B cell (primary cell): Measurements from ENCODE around the gene DAB1. TPM values are rescaled to one million over a fixed set of nuclear protein-coding genes. Genes with fewer than 3 reads are reported as not detected.

Source experiments
- ATAC-seq: fragments of 200-7000 bp; cut with Tn5 transposase; one replicate; pipeline ENCODE4 v1.10.0; 2021; ENCODE audit warnings: low read depth, mild to moderate bottlenecking, moderate number of reproducible peaks, moderate library complexity
- CTCF ChIA-PET: fragments of 350-600 bp; sonication (Branson Sonifier 250); formaldehyde crosslinking; loops from one replicate; lab custom pipeline; 2021; ENCODE audit warnings: antibody characterized with exemption, inconsistent platforms; lab: Charles Lee
- POLR2A ChIA-PET: fragments of 350-600 bp; sonication (Branson Sonifier 250); formaldehyde crosslinking; loops from one replicate; lab custom pipeline; 2021; ENCODE audit warnings: antibody characterized with exemption; lab: Charles Lee
- DNase-seq: peaks from one replicate; pipeline ENCODE4 v3.0.0; 2013
- H2AFZ ChIP-seq: 2 replicates; pipeline ENCODE4 v1.6.1; 2012; ENCODE audit warnings: mild to moderate bottlenecking, low read depth, low read length; ENCODE audit not compliant: insufficient read depth, poor library complexity, severe bottlenecking
- H3K27ac ChIP-seq, 2 donors: 1 replicate in 1 of 2; 2 replicates in 1 of 2; pipeline ENCODE4 v1.5.1; 2012 to 2013; ENCODE audit warnings: low read length in 2 of 2, mild to moderate bottlenecking in 2 of 2, moderate library complexity in 1 of 2
- H3K27me3 ChIP-seq, 4 experiments: fragments of 200-600 bp in 1 of 4; sonication (generic) in 1 of 4; replicated peaks in 1 of 4; 1 replicate in 2 of 4; 2 replicates in 2 of 4; pipeline versions ENCODE4 v1.6.1 to v1.7.0; 2013 to 2016; ENCODE audit warnings: low read length in 3 of 4, mild to moderate bottlenecking in 2 of 4, mixed read lengths in 1 of 4, moderate library complexity in 1 of 4; ENCODE audit not compliant: insufficient read depth in 4 of 4, control insufficient read depth in 3 of 4; ENCODE audit errors: control extremely low read depth in 1 of 4
- H3K36me3 ChIP-seq, 2 experiments: replicated peaks in 1 of 2; 1 replicate in 1 of 2; 2 replicates in 1 of 2; pipeline versions ENCODE4 v1.6.1 to v1.7.1; 2013; ENCODE audit warnings: low read length in 1 of 2; ENCODE audit not compliant: insufficient read depth in 2 of 2, control insufficient read depth in 1 of 2; ENCODE audit errors: control extremely low read depth in 1 of 2, extremely low read depth in 1 of 2
- H3K4me1 ChIP-seq, 2 donors: fragments of 200-600 bp in 1 of 2; sonication (generic) in 1 of 2; 1 replicate in 1 of 2; 2 replicates in 1 of 2; pipeline versions ENCODE4 v1.5.1 to v1.6.1; 2013 to 2017; ENCODE audit warnings: low read length in 2 of 2; ENCODE audit not compliant: control insufficient read depth in 2 of 2, insufficient read depth in 2 of 2
- H3K4me2 ChIP-seq: replicated peaks from 2 replicates; pipeline ENCODE3; 2012; ENCODE audit warnings: mild to moderate bottlenecking, low read depth, low read length; ENCODE audit not compliant: poor library complexity, severe bottlenecking
- H3K4me3 ChIP-seq, 5 experiments: fragments of 200-600 bp in 1 of 5; sonication (generic) in 1 of 5; 1 replicate in 3 of 5; 2 replicates in 2 of 5; pipeline versions ENCODE4 v1.5.1 to v1.7.0; 2011 to 2016; ENCODE audit warnings: low read length in 4 of 5, mild to moderate bottlenecking in 4 of 5, low read depth in 2 of 5, control low read depth in 1 of 5, moderate library complexity in 1 of 5; ENCODE audit not compliant: insufficient read depth in 1 of 5; ENCODE audit errors: control extremely low read depth in 1 of 5, extremely low read depth in 1 of 5
- H3K79me2 ChIP-seq: fragments of 200-600 bp; sonication (generic); one replicate; pipeline ENCODE4 v1.6.0; 2016; ENCODE audit warnings: low read length; ENCODE audit not compliant: control insufficient read depth, insufficient read depth
- H3K9ac ChIP-seq: fragments of 200-600 bp; sonication (generic); 2 replicates; pipeline ENCODE4 v1.6.1; 2017; ENCODE audit warnings: mild to moderate bottlenecking, low read length, moderate library complexity
- H3K9me3 ChIP-seq, 3 donors: one replicate each; pipeline versions ENCODE4 v1.6.1 to v1.7.1; 2013; ENCODE audit warnings: low read length in 2 of 3; ENCODE audit not compliant: control insufficient read depth in 2 of 3, insufficient read depth in 1 of 3; ENCODE audit errors: control extremely low read depth in 1 of 3
- H4K20me1 ChIP-seq: 2 replicates; pipeline ENCODE4 v1.6.0; 2012; ENCODE audit warnings: mild to moderate bottlenecking, low read length; ENCODE audit not compliant: insufficient read depth, control insufficient read depth, poor library complexity, severe bottlenecking
- H3K27ac Mint-ChIP-seq: one replicate; pipeline ENCODE4 v1.8.0; 2021; ENCODE audit warnings: mixed read lengths
- H3K27me3 Mint-ChIP-seq: one replicate; pipeline ENCODE4 v1.8.0; 2021; ENCODE audit warnings: mixed read lengths
- H3K4me1 Mint-ChIP-seq: one replicate; pipeline ENCODE4 v1.8.0; 2021; ENCODE audit warnings: mixed read lengths
- H3K4me3 Mint-ChIP-seq: one replicate; pipeline ENCODE4 v1.8.0; 2021; ENCODE audit warnings: mixed read lengths
- H3K9me3 Mint-ChIP-seq: one replicate; pipeline ENCODE4 v1.8.0; 2022; ENCODE audit warnings: mixed read lengths; ENCODE audit not compliant: insufficient read depth
- CTCF ChIP-seq: fragments of 200-600 bp; IDR thresholded peaks from one replicate; pipeline ENCODE4 v1.8.0; 2022; ENCODE audit warnings: antibody characterized with exemption, mild to moderate bottlenecking
- EZH2 ChIP-seq: IDR thresholded peaks from 2 replicates; pipeline ENCODE4 v1.6.1; 2012; ENCODE audit warnings: borderline replicate concordance, low read depth, mild to moderate bottlenecking, moderate library complexity, low read length; ENCODE audit not compliant: insufficient read depth, poor library complexity, severe bottlenecking
- WGBS: methylation state at CpG from one replicate; pipeline ENCODE4 v1.1.5; 2013; ENCODE audit warnings: missing lambda C conversion rate; ENCODE audit not compliant: insufficient coverage; 5-methylcytosine and 5-hydroxymethylcytosine counted together
- intact Hi-C: fragments of 100-400 bp; cut with micrococcal nuclease; formaldehyde crosslinking; loops from one replicate; pipeline ENCODE4 v1.10.0; 2022
- polyA plus RNA-seq: library from polyadenylated mRNA; depleted of rRNA; stranded (reverse); fragments of >200 nt; gene quantifications from 2 replicates; pipeline ENCODE4 v1.2.3, GENCODE V29; 2012
- total RNA-seq, 2 donors: library from RNA; stranded (reverse); fragments of 120-200 nt in 1 of 2; gene quantifications; 1 replicate in 1 of 2; 2 replicates in 1 of 2; pipeline versions ENCODE4 v1.2.3 to v1.2.4, GENCODE V29; 2013 to 2022

The DAB1 gene
- total and polyA plus RNA-seq, 2 donors (not counting 1 experiment from before 2014, with no cell fraction given) = not detected

- Histone ChIP-seq H3K9ac (no peak overlapping the region), H3K9me3 (no peaks in the 10 kb centered on the region), H3K79me2 (no peaks in the 10 kb centered on the region), H2AFZ (no peak overlapping the region), H3K27ac (no peak overlapping the region), H3K27me3 (no peaks in the 10 kb centered on the region), H4K20me1 (no peaks in the 10 kb centered on the region), H3K4me3 (no peak overlapping the region), H3K4me1 (no peaks in the 10 kb centered on the region), H3K36me3 (no peaks in the 10 kb centered on the region), H3K4me2 (no peak overlapping the region)
- ChIA-PET CTCF (interaction anchor here (1.2 kb wide), 1 partner anchor 8 kb away, joined by 3 read pairs; no protein-coding TSS in a partner anchor), POLR2A (no interaction called here)
- no peak overlapping the region for H3K4me3 Mint-ChIP-seq
- H3K9me3 Mint-ChIP-seq = no peaks in the 10 kb centered on the region
- TF ChIP-seq CTCF (no peak), EZH2 (no peak)
- H3K27ac Mint-ChIP-seq = no peak overlapping the region
- ATAC-seq (no peak), DNase-seq (no peak)
- no CpG with 5 or more reads among the region's 1 CpG for WGBS
- peaks cover 4% of the 10 kb centered on the region for H3K27me3 Mint-ChIP-seq
- intact Hi-C loops = no loop called here
- no peaks in the 10 kb centered on the region for H3K4me1 Mint-ChIP-seq
Observed at GRCh38 chr1:57109247-57109646, 314.6 kb downstream of the DAB1 start.

GRCh38 chr1:57106296-57106695, 317.6 kb downstream of the DAB1 start:
- intact Hi-C loops = no loop called here
- Mint-ChIP-seq H3K4me3 (no peak overlapping the region), H3K27ac (no peak overlapping the region), H3K4me1 (no peaks in the 10 kb centered on the region), H3K9me3 (no peaks in the 10 kb centered on the region), H3K27me3 (no peaks in the 10 kb centered on the region)
- Histone ChIP-seq H3K4me2 (no peak overlapping the region), H4K20me1 (no peaks in the 10 kb centered on the region), H3K9ac (no peak overlapping the region), H3K9me3 (no peaks in the 10 kb centered on the region), H3K79me2 (no peaks in the 10 kb centered on the region), H3K4me3 (no peak overlapping the region), H2AFZ (no peak overlapping the region), H3K4me1 (no peaks in the 10 kb centered on the region), H3K27ac (no peak overlapping the region), H3K36me3 (no peaks in the 10 kb centered on the region), H3K27me3 (no peaks in the 10 kb centered on the region)
- ATAC-seq (no peak), DNase-seq (no peak)
- WGBS = no CpG with 5 or more reads among the region's 4 CpGs
- CTCF ChIA-PET = no interaction called here
- POLR2A ChIA-PET = no interaction called here
- TF ChIP-seq EZH2 (no peak), CTCF (no peak)
